Gastroesophageal sphincter (tissue), 3 donors: ENCODE results near the gene MED25.

ENCODE experiments used
- CTCF ChIP-seq, 4 experiments: fragments of 200-600 bp in 2 of 4; fragments of 450-650 bp in 2 of 4; sonication (generic) in 1 of 4; IDR thresholded peaks; one replicate each; pipeline ENCODE4 v1.5.1; 2017 to 2019; ENCODE audit warnings: antibody characterized with exemption in 4 of 4, mild to moderate bottlenecking in 2 of 4, moderate library complexity in 2 of 4
- EP300 ChIP-seq: sonication (generic); formaldehyde crosslinking; IDR thresholded peaks from one replicate; pipeline ENCODE4 v1.6.1; 2017; ENCODE audit warnings: antibody characterized with exemption, mild to moderate bottlenecking
- POLR2A ChIP-seq, 2 donors: fragments of 450-650 bp; IDR thresholded peaks; one replicate each; pipeline ENCODE4 v1.6.1; 2017; ENCODE audit warnings: antibody characterized with exemption in 2 of 2, mild to moderate bottlenecking in 2 of 2, moderate library complexity in 1 of 2
- POLR2AphosphoS5 ChIP-seq: sonication (generic); formaldehyde crosslinking; IDR thresholded peaks from one replicate; pipeline ENCODE4 v1.6.1; 2017; ENCODE audit warnings: antibody characterized with exemption

- TF ChIP-seq POLR2AphosphoS5 (no peak), CTCF (IDR thresholded peaks at IDR 0.05) (no peak), POLR2A (IDR thresholded peaks at IDR 0.05) (no peak), EP300 (no peak)
Observed at GRCh38 chr19:49799798-49800376, 18.2 kb upstream of the MED25 start.
